ENCODE data around the gene CARD16.

DNA sequence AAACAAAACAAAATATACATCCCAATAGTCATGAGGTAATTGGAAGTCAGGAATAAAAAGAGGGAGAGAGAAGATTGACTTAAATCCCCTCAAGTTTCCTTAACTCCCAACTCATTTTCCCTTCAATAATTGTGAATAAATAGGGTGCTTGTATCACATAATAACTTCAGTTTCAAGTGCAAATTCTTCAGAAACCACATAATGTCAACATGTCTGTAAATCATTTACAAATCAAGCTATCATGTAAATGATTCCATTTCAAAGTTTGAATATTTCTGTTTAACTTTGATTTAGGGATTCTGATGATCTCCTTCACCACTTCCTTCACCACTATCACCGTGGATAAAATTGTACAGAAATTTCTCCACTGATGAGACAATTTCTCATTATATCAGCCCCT is 45.4 kb downstream of the CARD16 start:
- TF ChIP-seq, protein P1, sequence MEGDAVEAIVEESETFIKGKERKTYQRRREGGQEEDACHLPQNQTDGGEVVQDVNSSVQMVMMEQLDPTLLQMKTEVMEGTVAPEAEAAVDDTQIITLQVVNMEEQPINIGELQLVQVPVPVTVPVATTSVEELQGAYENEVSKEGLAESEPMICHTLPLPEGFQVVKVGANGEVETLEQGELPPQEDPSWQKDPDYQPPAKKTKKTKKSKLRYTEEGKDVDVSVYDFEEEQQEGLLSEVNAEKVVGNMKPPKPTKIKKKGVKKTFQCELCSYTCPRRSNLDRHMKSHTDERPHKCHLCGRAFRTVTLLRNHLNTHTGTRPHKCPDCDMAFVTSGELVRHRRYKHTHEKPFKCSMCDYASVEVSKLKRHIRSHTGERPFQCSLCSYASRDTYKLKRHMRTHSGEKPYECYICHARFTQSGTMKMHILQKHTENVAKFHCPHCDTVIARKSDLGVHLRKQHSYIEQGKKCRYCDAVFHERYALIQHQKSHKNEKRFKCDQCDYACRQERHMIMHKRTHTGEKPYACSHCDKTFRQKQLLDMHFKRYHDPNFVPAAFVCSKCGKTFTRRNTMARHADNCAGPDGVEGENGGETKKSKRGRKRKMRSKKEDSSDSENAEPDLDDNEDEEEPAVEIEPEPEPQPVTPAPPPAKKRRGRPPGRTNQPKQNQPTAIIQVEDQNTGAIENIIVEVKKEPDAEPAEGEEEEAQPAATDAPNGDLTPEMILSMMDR (IDR thresholded peaks at IDR 0.05) = no peak
- TF ChIP-seq POLR2AphosphoS5 (IDR thresholded peaks at IDR 0.05; ENCODE audit: insufficient read depth in 1 of 2, low read depth in 1 of 2) = no peak

Data from vagina (tissue), 2 donors.